Stimulated activated CD8-positive, alpha-beta memory T cell treated with anti-CD3 and anti-CD28 coated beads, Interleukin-12 subunit alpha, Interleukin-12 subunit beta, amount 100 ng/mL, for 24 hours (primary cell): ENCODE results near the gene OMD.

Experiments used
- DNase-seq: peaks from one replicate; pipeline ENCODE4 v3.0.0-alpha.2; 2020; ENCODE audit errors: extremely low read depth

Gene OMD

GRCh38 chr9:92424340-92424739, at the start of gene OMD:
Gene OMD, minus strand, starts transcription at chr9:92424471. Its CDS starts 6,913 bp downstream, at chr9:92417558.
- no peak for DNase-seq

GRCh38 chr9:92468206-92468605, 43.9 kb upstream of the OMD start:
- DNase-seq, result no peak

GRCh38 chr9:92467511-92467910, 43.2 kb upstream of the OMD start:
- DNase-seq, result no peak

- DNase-seq, result no peak
These were observed 42.8 kb upstream of the OMD start for GRCh38 chr9:92467041-92467440.

- no peak for DNase-seq
These were observed 39.7 kb upstream of the OMD start for GRCh38 chr9:92463984-92464383.

GRCh38 chr9:92463387-92463786, 39.1 kb upstream of the OMD start:
- no peak for DNase-seq

GRCh38 chr9:92457576-92457975, 33.3 kb upstream of the OMD start:
- no peak for DNase-seq

GRCh38 chr9:92455217-92455616, 30.9 kb upstream of the OMD start:
- DNase-seq, result no peak

GRCh38 chr9:92446536-92446935, 22.3 kb upstream of the OMD start:
- DNase-seq, result no peak

- DNase-seq, result no peak
These were observed 20.6 kb upstream of the OMD start for GRCh38 chr9:92444841-92445240.

- no peak for DNase-seq
These were observed 16.4 kb upstream of the OMD start for GRCh38 chr9:92440751-92441046.

- no peak for DNase-seq
These were observed 15.9 kb upstream of the OMD start for GRCh38 chr9:92439921-92440750.

- DNase-seq, result no peak
These were observed 14.7 kb upstream of the OMD start for GRCh38 chr9:92438900-92439526.

GRCh38 chr9:92435263-92435662, 11.0 kb upstream of the OMD start:
- no peak for DNase-seq

- no peak for DNase-seq
These were observed 8.8 kb upstream of the OMD start for GRCh38 chr9:92432972-92433548.

GRCh38 chr9:92432350-92432749, 8.1 kb upstream of the OMD start:
- no peak for DNase-seq

GRCh38 chr9:92429836-92430235, 5.6 kb upstream of the OMD start:
- DNase-seq, result no peak

GRCh38 chr9:92426501-92427145, 2.4 kb upstream of the OMD start:
- DNase-seq, result no peak

GRCh38 chr9:92425474-92425873, 1.2 kb upstream of the OMD start:
- DNase-seq, result no peak

- no peak for DNase-seq
These were observed 659 bp downstream of the OMD start for GRCh38 chr9:92423612-92424011.

GRCh38 chr9:92422611-92423338, 1.5 kb downstream of the OMD start:
- no peak for DNase-seq

- no peak for DNase-seq
These were observed 9.7 kb downstream of the OMD start for GRCh38 chr9:92414566-92414965.
